GM19463 (cell line): ENCODE results near the gene CD151.

Experiments
- ATAC-seq: cut with Tn5 transposase; IDR thresholded peaks from one replicate; pipeline ENCODE4 v1.9.1; 2021; ENCODE audit warnings: mild to moderate bottlenecking, moderate library complexity; ENCODE audit not compliant: unreplicated experiment

Gene CD151

GRCh38 chr11:869399-870126 is 36.8 kb downstream of the CD151 start:
- ATAC-seq = no peak

GRCh38 chr11:870127-870413 is 37.3 kb downstream of the CD151 start:
- no peak for ATAC-seq

GRCh38 chr11:870418-870817 is 37.7 kb downstream of the CD151 start:
- ATAC-seq = no peak

GRCh38 chr11:871472-871871 is 38.7 kb downstream of the CD151 start:
- no peak for ATAC-seq

GRCh38 chr11:872799-873198 is 40.0 kb downstream of the CD151 start:
- no peak for ATAC-seq

GRCh38 chr11:873706-874105 is 41.0 kb downstream of the CD151 start:
- no peak for ATAC-seq

- no peak for ATAC-seq
These were observed 42.5 kb downstream of the CD151 start for GRCh38 chr11:875203-875602.

GRCh38 chr11:875769-876301 is 43.1 kb downstream of the CD151 start:
- ATAC-seq = no peak

GRCh38 chr11:876545-876944 is 43.8 kb downstream of the CD151 start:
- no peak for ATAC-seq

- ATAC-seq = no peak
These were observed 44.8 kb downstream of the CD151 start for GRCh38 chr11:877565-877964.

- no peak for ATAC-seq
These were observed 47.7 kb downstream of the CD151 start for GRCh38 chr11:880447-880846.

GRCh38 chr11:882596-882995 is 49.8 kb downstream of the CD151 start:
- no peak for ATAC-seq

GRCh38 chr11:883527-883926 is 50.8 kb downstream of the CD151 start:
- no peak for ATAC-seq

GRCh38 chr11:884578-885070 is 51.9 kb downstream of the CD151 start:
- no peak for ATAC-seq

- ATAC-seq = no peak
These were observed 53.8 kb downstream of the CD151 start for GRCh38 chr11:886568-886967.

GRCh38 chr11:887589-887988 is 54.8 kb downstream of the CD151 start:
- ATAC-seq = no peak
